ENCODE measurements around the gene GNG13.

Gene GNG13

GRCh38 chr16:769184-769784 is 31.2 kb downstream of the GNG13 start:
- no peak for FAIRE-seq

GRCh38 chr16:768428-768827 is 32.1 kb downstream of the GNG13 start:
- FAIRE-seq = no peak

More at GRCh38 chr16:769184-769784, 31.2 kb downstream of the GNG13 start:
- no peak for TF ChIP-seq CTCF (IDR thresholded peaks at IDR 0.05; ENCODE audit: insufficient read depth, missing control alignments)
- no peak for DNase-seq (ENCODE audit: insufficient read length, low spot score)

DNA sequence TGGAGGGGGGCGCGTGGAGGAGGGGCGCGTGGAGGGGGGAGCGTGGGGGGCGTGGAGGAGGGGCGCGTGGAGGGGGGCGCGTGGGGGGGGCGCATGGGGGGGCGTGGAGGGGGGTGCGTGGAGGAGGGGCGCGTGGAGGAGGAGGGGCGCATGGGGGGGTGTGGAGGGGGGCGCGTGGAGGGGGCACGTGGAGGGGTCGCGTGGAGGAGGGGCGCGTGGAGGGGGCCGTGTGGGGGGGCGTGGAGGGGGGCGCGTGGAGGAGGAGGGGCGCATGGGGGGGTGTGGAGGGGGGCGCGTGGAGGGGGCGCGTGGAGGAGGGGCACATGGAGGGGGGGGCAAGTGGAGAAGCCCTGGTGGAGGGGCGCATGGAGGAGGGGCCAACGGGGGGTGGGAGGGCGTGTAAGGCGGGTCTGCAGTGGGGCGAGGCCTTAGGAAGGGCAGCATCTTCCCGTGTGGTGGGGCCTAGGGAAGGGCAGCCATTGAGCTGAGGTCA is 32.7 kb downstream of the GNG13 start:
- no peak for DNase-seq (ENCODE audit: insufficient read length, low spot score)
- FAIRE-seq = no peak
- TF ChIP-seq CTCF (IDR thresholded peaks at IDR 0.05; ENCODE audit: insufficient read depth, missing control alignments) = no peak

More at GRCh38 chr16:768428-768827, 32.1 kb downstream of the GNG13 start:
- no peak for DNase-seq (ENCODE audit: insufficient read length, low spot score)
- TF ChIP-seq CTCF (IDR thresholded peaks at IDR 0.05; ENCODE audit: insufficient read depth, missing control alignments) = no peak

DNA sequence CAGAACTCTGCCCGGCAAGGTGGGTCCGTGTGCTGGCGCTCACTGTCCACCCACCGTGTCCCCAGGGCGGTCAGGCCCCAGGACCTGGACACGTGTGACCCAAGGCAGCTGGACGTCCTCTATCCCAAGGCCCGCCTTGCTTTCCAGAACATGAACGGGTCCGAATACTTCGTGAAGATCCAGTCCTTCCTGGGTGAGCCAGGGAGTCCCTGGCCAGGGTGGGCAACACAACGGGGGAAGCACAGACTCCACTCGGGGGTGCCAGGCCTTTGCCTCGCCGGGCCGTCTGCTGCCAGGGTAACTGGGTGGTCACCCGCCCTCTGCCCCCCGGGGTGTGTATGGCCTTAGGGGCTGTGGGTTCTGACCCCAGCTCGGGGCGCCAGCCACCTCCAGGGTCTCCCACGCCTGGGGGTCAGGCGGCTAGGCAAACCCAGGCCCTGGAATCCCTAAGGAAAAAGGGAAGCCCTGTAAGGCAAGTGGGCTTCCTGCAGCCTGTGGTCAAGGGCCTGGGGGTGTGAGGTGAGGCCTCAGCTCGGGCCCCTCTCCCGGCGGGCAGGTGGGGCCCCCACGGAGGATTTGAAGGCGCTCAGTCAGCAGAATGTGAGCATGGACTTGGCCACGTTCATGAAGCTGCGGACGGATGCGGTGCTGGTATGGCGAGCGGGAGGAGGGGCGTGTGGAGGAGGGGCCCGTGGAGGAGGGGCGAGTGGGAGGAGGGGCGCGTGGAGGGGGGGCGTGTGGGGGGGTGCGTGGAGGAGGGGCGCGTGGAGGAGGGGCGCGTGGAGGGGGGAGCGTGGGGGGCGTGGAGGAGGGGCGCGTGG is 33.5 kb downstream of the GNG13 start:
- TF ChIP-seq CTCF (IDR thresholded peaks at IDR 0.05; ENCODE audit: insufficient read depth, missing control alignments) = no peak
- FAIRE-seq (no peak), DNase-seq (ENCODE audit: insufficient read length, low spot score) (no peak)

DNA sequence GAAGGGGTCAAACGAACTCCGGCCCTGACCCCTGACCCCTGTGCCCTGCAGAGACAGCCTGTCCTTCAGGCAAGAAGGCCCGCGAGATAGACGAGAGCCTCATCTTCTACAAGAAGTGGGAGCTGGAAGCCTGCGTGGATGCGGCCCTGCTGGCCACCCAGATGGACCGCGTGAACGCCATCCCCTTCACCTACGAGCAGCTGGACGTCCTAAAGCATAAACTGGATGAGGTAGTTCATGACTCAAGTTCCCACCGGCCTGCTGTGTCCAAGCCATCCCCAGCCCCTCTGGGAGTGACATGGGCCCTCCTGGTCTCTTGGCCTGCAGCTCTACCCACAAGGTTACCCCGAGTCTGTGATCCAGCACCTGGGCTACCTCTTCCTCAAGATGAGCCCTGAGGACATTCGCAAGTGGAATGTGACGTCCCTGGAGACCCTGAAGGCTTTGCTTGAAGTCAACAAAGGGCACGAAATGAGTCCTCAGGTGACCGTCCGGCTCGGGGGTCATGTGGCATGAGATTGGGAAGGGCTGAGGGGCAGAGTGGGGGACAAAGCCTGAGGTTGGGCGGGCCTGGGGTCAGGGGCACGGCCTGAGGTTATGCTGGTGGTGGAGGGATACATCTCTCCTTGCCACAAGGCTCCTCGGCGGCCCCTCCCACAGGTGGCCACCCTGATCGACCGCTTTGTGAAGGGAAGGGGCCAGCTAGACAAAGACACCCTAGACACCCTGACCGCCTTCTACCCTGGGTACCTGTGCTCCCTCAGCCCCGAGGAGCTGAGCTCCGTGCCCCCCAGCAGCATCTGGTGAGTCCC is 34.3 kb downstream of the GNG13 start:
- no peak for DNase-seq (ENCODE audit: insufficient read length, low spot score)
- no peak for TF ChIP-seq CTCF (IDR thresholded peaks at IDR 0.05; ENCODE audit: insufficient read depth, missing control alignments)
- FAIRE-seq = no peak

DNA sequence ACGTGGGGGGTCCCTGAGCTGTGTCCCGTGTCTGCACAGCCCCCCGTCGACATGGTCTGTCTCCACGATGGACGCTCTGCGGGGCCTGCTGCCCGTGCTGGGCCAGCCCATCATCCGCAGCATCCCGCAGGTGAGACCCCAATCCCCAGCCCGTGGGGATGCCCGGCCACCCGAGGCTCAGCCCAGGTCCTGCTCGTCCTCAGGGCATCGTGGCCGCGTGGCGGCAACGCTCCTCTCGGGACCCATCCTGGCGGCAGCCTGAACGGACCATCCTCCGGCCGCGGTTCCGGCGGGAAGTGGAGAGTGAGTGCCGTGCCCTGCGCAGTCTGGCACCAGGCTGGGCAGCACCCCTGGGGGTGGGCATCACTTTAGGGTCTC is 35.1 kb downstream of the GNG13 start:
- FAIRE-seq = no peak
- no peak for TF ChIP-seq CTCF (IDR thresholded peaks at IDR 0.05; ENCODE audit: insufficient read depth, missing control alignments)
- no peak for DNase-seq (ENCODE audit: insufficient read length, low spot score)

All from D721Med (cell line).